CD8-positive, alpha-beta memory T cell (primary cell): ENCODE results near the gene EPAS1. TPM values are rescaled to one million over a fixed set of nuclear protein-coding genes. Genes with fewer than 3 reads are reported as not detected.
A peak's percentile ranks its signal among the peaks of the same experiment; 100 is the strongest.

Experiments used
- CTCF ChIA-PET: fragments of 350-600 bp; sonication (Branson Sonifier 250); formaldehyde crosslinking; loops from one replicate; lab custom pipeline; 2021; ENCODE audit warnings: antibody characterized with exemption; lab: Charles Lee
- POLR2A ChIA-PET: fragments of 350-600 bp; sonication (Branson Sonifier 250); formaldehyde crosslinking; loops from one replicate; lab custom pipeline; 2021; ENCODE audit warnings: antibody characterized with exemption; lab: Charles Lee
- DNase-seq, 5 donors: peaks; one replicate each; pipeline versions ENCODE4 v3.0.0 to v3.0.0-alpha.2; 2020 to 2022; ENCODE audit warnings: mixed read lengths in 1 of 5
- H3K27ac ChIP-seq: one replicate; pipeline ENCODE4 v1.7.0; 2013; ENCODE audit warnings: low read depth, mild to moderate bottlenecking, low read length, moderate library complexity
- H3K27me3 ChIP-seq: 2 replicates; pipeline ENCODE4 v1.7.0; 2013; ENCODE audit warnings: low read length, mild to moderate bottlenecking; ENCODE audit not compliant: insufficient read depth, poor library complexity, severe bottlenecking
- H3K36me3 ChIP-seq: 2 replicates; pipeline ENCODE4 v1.7.0; 2013; ENCODE audit warnings: mild to moderate bottlenecking, low read length, moderate library complexity; ENCODE audit not compliant: insufficient read depth
- H3K4me1 ChIP-seq: 2 replicates; pipeline ENCODE4 v1.7.0; 2013; ENCODE audit warnings: mild to moderate bottlenecking, low read length, moderate library complexity; ENCODE audit not compliant: insufficient read depth
- H3K4me3 ChIP-seq: 2 replicates; pipeline ENCODE4 v1.7.0; 2013; ENCODE audit warnings: mild to moderate bottlenecking, low read length
- H3K9me3 ChIP-seq: 2 replicates; pipeline ENCODE4 v1.7.0; 2013; ENCODE audit warnings: mild to moderate bottlenecking, low read length
- H3K27ac Mint-ChIP-seq, 8 donors: one replicate each; pipeline ENCODE4 v1.8.0; 2020 to 2021; ENCODE audit warnings: mixed read lengths in 8 of 8, mild to moderate bottlenecking in 6 of 8, inconsistent platforms in 3 of 8, moderate library complexity in 3 of 8
- H3K27me3 Mint-ChIP-seq, 2 donors: one replicate each; pipeline ENCODE4 v1.8.0; 2020 to 2021; ENCODE audit warnings: mixed read lengths in 2 of 2, mild to moderate bottlenecking in 1 of 2, moderate library complexity in 1 of 2
- H3K36me3 Mint-ChIP-seq, 3 donors: one replicate each; pipeline ENCODE4 v1.8.0; 2020 to 2021; ENCODE audit warnings: mixed read lengths in 3 of 3, inconsistent platforms in 1 of 3, mild to moderate bottlenecking in 1 of 3
- H3K4me1 Mint-ChIP-seq, 3 donors: one replicate each; pipeline ENCODE4 v1.8.0; 2020 to 2021; ENCODE audit warnings: mixed read lengths in 3 of 3, inconsistent platforms in 1 of 3, mild to moderate bottlenecking in 1 of 3
- H3K4me3 Mint-ChIP-seq, 7 donors: one replicate each; pipeline ENCODE4 v1.8.0; 2020 to 2021; ENCODE audit warnings: mixed read lengths in 7 of 7, mild to moderate bottlenecking in 6 of 7, moderate library complexity in 4 of 7, inconsistent platforms in 2 of 7
- H3K9me3 Mint-ChIP-seq, 5 donors: one replicate each; pipeline ENCODE4 v1.8.0; 2020 to 2022; ENCODE audit warnings: mixed read lengths in 5 of 5, mild to moderate bottlenecking in 3 of 5, moderate library complexity in 2 of 5, inconsistent platforms in 1 of 5
- polyA plus RNA-seq: library from polyadenylated mRNA; unstranded; fragments of 300-500 nt; fragmentation: Illumina TruSeq; gene quantifications from one replicate; pipeline ENCODE4 v1.2.3, GENCODE V29; 2021
- total RNA-seq, 2 experiments: library from RNA; stranded (reverse); gene quantifications; one replicate each; pipeline ENCODE4 v1.2.3, GENCODE V29; 2021

Gene EPAS1
- total and polyA plus RNA-seq, 3 experiments from 2014 or later, result 1.4 to 14.5 (median 9.0) TPM

DNA sequence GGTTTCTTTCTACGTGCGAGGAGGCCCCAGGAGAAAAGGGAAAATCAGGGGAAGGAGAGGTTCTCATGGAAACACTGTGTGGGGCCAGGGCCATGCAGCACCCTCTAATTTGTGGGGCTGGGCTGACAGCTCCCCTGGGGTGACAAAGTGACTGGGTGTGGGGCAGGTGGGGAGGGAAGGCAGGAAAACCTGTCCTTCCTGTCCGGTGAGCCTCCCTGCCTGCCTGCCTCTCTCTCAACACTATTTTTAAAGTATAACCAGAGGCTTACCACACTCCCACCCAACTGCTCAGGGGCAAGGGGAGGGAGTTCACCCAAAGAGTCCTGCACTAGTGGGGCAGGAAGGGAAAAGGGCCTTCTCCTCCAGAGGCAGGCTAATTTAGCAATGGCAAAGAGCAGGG, 10.5 kb upstream of the EPAS1 start:
- Histone ChIP-seq H3K9me3 (no peaks in the 10 kb centered on the region), H3K36me3 (no peaks in the 10 kb centered on the region), H3K4me1 (no peaks in the 10 kb centered on the region), H3K27ac (no peak overlapping the region), H3K27me3 (peaks cover 3% of the 10 kb centered on the region), H3K4me3 (no peak overlapping the region)
- Mint-ChIP-seq H3K9me3 (no peaks in the 10 kb centered on the region), H3K4me3 (no peak overlapping the region), H3K4me1 (no peaks in the 10 kb centered on the region), H3K36me3 (no peaks in the 10 kb centered on the region), H3K27me3 (peaks cover 8 to 11% of the 10 kb centered on the region in 2 donors), H3K27ac (no peak overlapping the region)
- ChIA-PET CTCF (no interaction called here), POLR2A (no interaction called here)
- DNase-seq, result no peak

DNA sequence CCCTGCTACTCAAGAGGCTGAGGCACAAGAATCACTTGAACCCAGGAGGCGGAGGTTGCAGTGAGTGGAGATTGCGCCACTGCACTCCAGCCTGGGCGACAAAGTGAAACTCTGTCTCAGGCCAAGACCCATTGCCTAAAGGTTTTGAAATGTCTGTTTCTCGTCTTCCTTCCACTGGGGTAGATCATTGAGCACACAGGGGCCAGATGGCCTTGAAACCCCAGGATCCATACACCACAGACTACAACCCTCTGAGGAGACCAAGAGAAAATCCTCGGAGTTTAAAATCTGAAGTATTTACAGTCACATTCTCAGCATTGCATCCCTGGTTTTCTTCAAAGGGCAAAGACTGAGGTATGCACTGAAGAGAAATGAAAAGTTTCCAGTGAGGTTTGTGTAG, 7.1 kb upstream of the EPAS1 start:
- DNase-seq, result no peak
- Histone ChIP-seq H3K4me3 (no peak overlapping the region), H3K4me1 (no peaks in the 10 kb centered on the region), H3K36me3 (no peaks in the 10 kb centered on the region), H3K27me3 (peaks cover 3% of the 10 kb centered on the region), H3K27ac (no peak overlapping the region), H3K9me3 (no peaks in the 10 kb centered on the region)
- Mint-ChIP-seq H3K27ac (no peak overlapping the region), H3K9me3 (no peaks in the 10 kb centered on the region), H3K4me3 (no peak overlapping the region), H3K27me3 (peaks cover 0 to 5% of the 10 kb centered on the region in 2 donors), H3K36me3 (no peaks in the 10 kb centered on the region), H3K4me1 (no peaks in the 10 kb centered on the region)
- CTCF ChIA-PET, result no interaction called here
- POLR2A ChIA-PET, result no interaction called here

DNA sequence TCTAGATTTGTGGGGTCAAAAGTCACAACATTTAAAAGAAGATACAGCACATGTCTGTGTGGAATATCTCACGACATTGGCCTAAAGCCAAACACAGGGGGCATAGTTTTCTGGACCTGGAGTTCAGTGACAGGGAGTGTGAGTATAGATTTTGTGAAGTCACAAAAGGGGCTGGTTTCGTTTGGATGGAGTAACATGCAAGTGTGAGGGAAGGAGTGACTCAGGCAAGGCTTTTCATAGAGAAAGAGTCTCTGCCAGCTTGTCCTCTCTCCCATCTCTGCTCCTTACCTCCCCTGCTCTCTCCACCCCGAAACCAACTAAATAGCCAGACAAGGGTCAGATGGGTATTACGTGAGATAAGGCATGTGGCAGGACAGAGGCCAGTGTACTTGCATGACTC, 3.7 kb upstream of the EPAS1 start:
- Mint-ChIP-seq H3K4me3 (peak overlapping the region in 1 of 7 donors; percentile 6), H3K36me3 (peaks cover 0 to 8% (median 0%) of the 10 kb centered on the region in 3 donors), H3K27ac (no peak overlapping the region), H3K4me1 (peaks cover 7 to 14% (median 12%) of the 10 kb centered on the region in 3 donors), H3K9me3 (peaks cover 0 to 2% (median 0%) of the 10 kb centered on the region in 5 donors), H3K27me3 (peaks cover 3 to 8% of the 10 kb centered on the region in 2 donors)
- Histone ChIP-seq H3K9me3 (no peaks in the 10 kb centered on the region), H3K27me3 (peaks cover 8% of the 10 kb centered on the region), H3K36me3 (no peaks in the 10 kb centered on the region), H3K4me3 (no peak overlapping the region), H3K27ac (no peak overlapping the region), H3K4me1 (peaks cover 12% of the 10 kb centered on the region)
- no peak for DNase-seq
- CTCF ChIA-PET, result interaction anchor here (1.0 to 1.3 kb wide), 3 partner anchors 42 to 230 kb away, joined by 3 to 5 read pairs (median 3); no protein-coding TSS in a partner anchor
- POLR2A ChIA-PET, result no interaction called here

DNA sequence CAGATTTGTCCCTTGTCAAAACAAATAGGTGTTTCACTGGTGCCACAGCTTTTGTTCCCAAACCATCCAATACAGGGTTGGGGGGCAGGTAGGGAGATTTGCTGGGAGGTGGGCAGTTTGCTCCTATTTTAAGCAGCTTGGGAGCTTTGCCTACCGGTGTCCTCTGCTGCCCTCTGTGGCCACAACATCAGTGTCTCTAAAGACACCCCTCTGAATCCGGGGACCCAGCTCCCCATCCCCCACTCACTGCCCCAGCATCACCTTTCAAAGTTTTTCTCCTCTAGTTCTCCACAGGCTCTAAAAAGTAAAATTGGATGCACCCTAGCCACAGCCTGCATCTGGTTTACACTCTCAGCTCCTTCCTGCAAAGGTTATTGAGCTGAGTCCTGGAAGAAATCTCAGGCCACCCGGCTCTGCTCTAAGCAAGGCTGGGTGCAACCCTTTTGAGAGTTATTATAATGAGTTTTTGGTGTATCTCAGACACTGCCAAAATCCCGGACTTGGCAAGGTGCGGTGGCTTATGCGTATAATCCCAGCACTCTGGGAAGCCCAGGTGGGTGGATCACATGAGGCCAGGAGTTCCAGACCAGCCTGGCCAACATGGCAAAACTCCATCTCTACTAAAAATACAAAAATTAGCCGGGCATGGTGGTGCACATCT, 2.9 kb upstream of the EPAS1 start:
- ChIA-PET POLR2A (no interaction called here), CTCF (interaction anchor here (0.7 to 1.3 kb wide), 3 partner anchors 65 to 231 kb away, joined by 3 to 5 read pairs (median 3); no protein-coding TSS in a partner anchor)
- Mint-ChIP-seq H3K27ac (no peak overlapping the region), H3K9me3 (peaks cover 0 to 2% (median 0%) of the 10 kb centered on the region in 5 donors), H3K36me3 (peaks cover 0 to 8% (median 0%) of the 10 kb centered on the region in 3 donors), H3K27me3 (peaks cover 8 to 14% of the 10 kb centered on the region in 2 donors), H3K4me1 (peaks cover 13 to 21% (median 19%) of the 10 kb centered on the region in 3 donors), H3K4me3 (peak overlapping the region in 3 of 7 donors; percentile 3 to 34 (median 8))
- DNase-seq, result no peak
- Histone ChIP-seq H3K36me3 (no peaks in the 10 kb centered on the region), H3K4me1 (peaks cover 21% of the 10 kb centered on the region), H3K4me3 (no peak overlapping the region), H3K27me3 (peaks cover 17% of the 10 kb centered on the region), H3K9me3 (no peaks in the 10 kb centered on the region), H3K27ac (no peak overlapping the region)

DNA sequence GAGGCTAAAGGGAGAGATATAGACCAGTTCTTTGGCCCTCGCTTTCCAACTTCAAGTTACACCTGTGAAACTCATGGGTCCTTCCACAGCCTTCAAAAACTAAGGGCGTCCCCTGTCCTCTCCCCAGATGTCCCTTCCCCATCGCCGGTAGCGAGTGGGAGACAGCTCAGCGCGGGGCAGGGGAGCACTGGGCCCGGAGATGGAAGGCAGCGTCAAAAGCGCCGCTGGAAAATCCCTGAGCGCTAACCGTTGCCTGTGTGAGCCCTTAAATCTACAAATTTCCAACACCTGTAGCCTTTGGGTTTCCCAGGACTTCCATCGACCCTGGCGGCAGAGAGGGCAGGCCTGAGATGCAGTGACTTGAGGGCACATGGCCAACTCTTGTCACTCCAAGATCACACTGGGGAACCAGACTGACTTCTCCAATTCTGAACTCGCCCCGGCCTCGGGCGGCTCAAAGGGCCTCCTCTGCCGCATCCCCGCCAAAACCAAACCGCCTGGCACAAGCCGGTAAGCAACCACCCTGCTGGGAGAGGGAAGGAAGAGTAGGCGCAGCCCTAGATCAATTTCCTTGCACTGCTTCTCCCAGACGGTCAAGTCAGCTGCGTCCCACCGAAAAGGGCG, 879 bp upstream of the EPAS1 start:
- Mint-ChIP-seq H3K27ac (peak overlapping the region in 3 of 8 donors; percentile 37 to 58 (median 51)), H3K9me3 (peaks cover 0 to 2% (median 0%) of the 10 kb centered on the region in 5 donors), H3K4me1 (peaks cover 20 to 29% (median 28%) of the 10 kb centered on the region in 3 donors), H3K27me3 (peaks cover 23 to 32% of the 10 kb centered on the region in 2 donors), H3K4me3 (peak overlapping the region; percentile 70 to 91 (median 79)), H3K36me3 (peaks cover 0 to 8% (median 0%) of the 10 kb centered on the region in 3 donors)
- H3K4me3 ChIP-seq, result peak overlapping the region; percentile 50
- H3K36me3 ChIP-seq, result no peaks in the 10 kb centered on the region
- ChIA-PET POLR2A (no interaction called here), CTCF (no interaction called here)
- DNase-seq, result no peak
- no peaks in the 10 kb centered on the region for H3K9me3 ChIP-seq
- H3K4me1 ChIP-seq, result peaks cover 29% of the 10 kb centered on the region
- H3K27ac ChIP-seq, result no peak overlapping the region
- H3K27me3 ChIP-seq, result peaks cover 27% of the 10 kb centered on the region

DNA sequence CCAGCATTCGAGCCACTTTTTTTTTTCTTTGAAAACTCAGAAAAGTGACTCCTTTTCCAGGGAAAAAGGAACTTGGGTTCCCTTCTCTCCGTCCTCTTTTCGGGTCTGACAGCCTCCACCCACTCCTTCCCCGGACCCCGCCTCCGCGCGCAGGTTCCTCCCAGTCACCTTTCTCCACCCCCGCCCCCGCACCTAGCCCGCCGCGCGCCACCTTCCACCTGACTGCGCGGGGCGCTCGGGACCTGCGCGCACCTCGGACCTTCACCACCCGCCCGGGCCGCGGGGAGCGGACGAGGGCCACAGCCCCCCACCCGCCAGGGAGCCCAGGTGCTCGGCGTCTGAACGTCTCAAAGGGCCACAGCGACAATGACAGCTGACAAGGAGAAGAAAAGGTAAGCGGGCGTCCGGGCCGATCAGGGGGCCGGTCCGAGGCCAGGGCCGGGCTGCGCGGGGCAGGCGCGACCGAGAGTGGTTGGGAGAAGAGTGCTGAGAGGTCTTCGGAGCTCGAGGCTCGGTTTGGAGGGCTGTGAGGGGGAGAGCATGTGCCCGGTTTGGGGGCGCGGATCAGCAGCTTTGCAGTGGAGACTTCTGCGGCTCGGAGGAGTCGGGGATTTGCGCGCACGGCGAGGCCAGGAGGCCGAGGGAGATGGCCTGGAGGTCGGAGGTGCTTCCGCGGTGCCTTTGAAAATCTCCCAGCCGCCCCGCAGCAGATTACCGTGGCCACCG, 502 bp downstream of the EPAS1 start:
- H3K4me1 ChIP-seq, result peaks cover 29% of the 10 kb centered on the region
- peak overlapping the region; percentile 78 for H3K4me3 ChIP-seq
- CTCF ChIA-PET, result interaction anchor here (1.1 kb wide), 1 partner anchor 66 kb away, joined by 3 read pairs; no protein-coding TSS in a partner anchor
- POLR2A ChIA-PET, result interaction anchor here (0.6 kb wide), 1 partner anchor 225 kb away, joined by 3 read pairs; no protein-coding TSS in a partner anchor
- peaks cover 27% of the 10 kb centered on the region for H3K27me3 ChIP-seq
- peaks cover 24 to 41% of the 10 kb centered on the region in 2 donors for H3K27me3 Mint-ChIP-seq
- peak overlapping the region; percentile 57 for H3K27ac ChIP-seq
- H3K36me3 Mint-ChIP-seq, result peaks cover 0 to 8% (median 0%) of the 10 kb centered on the region in 3 donors
- H3K36me3 ChIP-seq, result no peaks in the 10 kb centered on the region
- H3K9me3 Mint-ChIP-seq, result peaks cover 0 to 2% (median 0%) of the 10 kb centered on the region in 5 donors
- peaks cover 20 to 39% (median 28%) of the 10 kb centered on the region in 3 donors for H3K4me1 Mint-ChIP-seq
- H3K4me3 Mint-ChIP-seq, result peak overlapping the region; percentile 90 to 98 (median 92)
- DNase-seq, result peak; percentile 64 to 78 (median 64)
- H3K27ac Mint-ChIP-seq, result peak overlapping the region in 6 of 8 donors; percentile 62 to 93 (median 92)
- H3K9me3 ChIP-seq, result no peaks in the 10 kb centered on the region

DNA sequence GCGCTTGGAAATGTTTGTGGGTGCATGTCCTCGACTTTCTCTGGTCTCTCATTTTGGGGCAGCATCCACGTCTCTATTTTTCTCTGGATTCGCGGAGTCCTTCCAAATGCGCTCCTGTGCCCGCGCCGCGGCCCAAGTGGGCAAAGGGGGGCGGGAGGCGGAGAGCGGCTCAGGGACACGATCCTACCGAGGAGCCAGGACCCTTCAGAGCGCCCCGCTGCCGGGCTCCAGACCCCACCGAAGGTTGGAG, 990 bp downstream of the EPAS1 start:
- peak overlapping the region; percentile 25 for H3K27ac ChIP-seq
- peaks cover 29% of the 10 kb centered on the region for H3K4me1 ChIP-seq
- H3K27ac Mint-ChIP-seq, result peak overlapping the region in 4 of 8 donors; percentile 62 to 93 (median 82)
- peaks cover 24 to 43% of the 10 kb centered on the region in 2 donors for H3K27me3 Mint-ChIP-seq
- no peak for DNase-seq
- peaks cover 0 to 8% (median 0%) of the 10 kb centered on the region in 3 donors for H3K36me3 Mint-ChIP-seq
- H3K4me1 Mint-ChIP-seq, result peaks cover 22 to 39% (median 28%) of the 10 kb centered on the region in 3 donors
- ChIA-PET CTCF (interaction anchor here (1.1 kb wide), 1 partner anchor 65 kb away, joined by 3 read pairs; no protein-coding TSS in a partner anchor), POLR2A (no interaction called here)
- H3K36me3 ChIP-seq, result no peaks in the 10 kb centered on the region
- H3K4me3 ChIP-seq, result peak overlapping the region; percentile 78
- H3K27me3 ChIP-seq, result peaks cover 27% of the 10 kb centered on the region
- H3K4me3 Mint-ChIP-seq, result peak overlapping the region; percentile 90 to 98 (median 92)
- peaks cover 0 to 2% (median 0%) of the 10 kb centered on the region in 5 donors for H3K9me3 Mint-ChIP-seq
- H3K9me3 ChIP-seq, result no peaks in the 10 kb centered on the region
